GM13976 (cell line): Measurements from ENCODE around the gene S100Z.

Experiments
- DNase-seq: peaks from one replicate; pipeline ENCODE4 v3.0.0; 2012; ENCODE audit warnings: low spot score
- CTCF ChIP-seq: IDR thresholded peaks from 2 replicates; pipeline ENCODE4 v1.5.1; 2012; ENCODE audit warnings: borderline replicate concordance, mild to moderate bottlenecking; ENCODE audit not compliant: insufficient read depth; ENCODE audit errors: extremely low read depth, missing control alignments, control extremely low read depth
- in situ Hi-C: fragments of 300-500 bp; cut with MboI; formaldehyde crosslinking; loops from one replicate; pipeline ENCODE4 v1.12.0; 2022; ENCODE audit warnings: low sequenced_read_pairs, mixed read lengths, inconsistent platforms; ENCODE audit not compliant: unreplicated experiment

S100Z gene

DNA sequence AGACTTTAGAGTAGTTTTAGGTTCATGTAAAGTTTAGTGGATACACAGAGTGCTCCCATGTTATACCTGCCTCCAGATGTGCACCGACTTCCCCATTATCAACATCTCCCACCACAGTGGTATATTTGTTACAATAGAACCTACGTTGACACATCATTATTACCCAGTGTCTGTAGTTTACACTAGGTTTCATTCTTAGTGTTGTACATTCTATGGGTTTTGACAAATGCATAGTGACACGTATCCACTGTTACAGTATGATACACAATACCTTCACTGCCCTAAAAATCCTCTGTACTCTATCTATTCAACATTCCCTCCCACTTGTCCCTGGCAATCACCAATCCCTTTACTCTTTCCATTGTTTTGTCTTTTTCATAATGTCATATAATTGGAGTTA, 68.7 kb downstream of the S100Z start:
- in situ Hi-C loops: no loop called here
- no peak for TF ChIP-seq CTCF

DNA sequence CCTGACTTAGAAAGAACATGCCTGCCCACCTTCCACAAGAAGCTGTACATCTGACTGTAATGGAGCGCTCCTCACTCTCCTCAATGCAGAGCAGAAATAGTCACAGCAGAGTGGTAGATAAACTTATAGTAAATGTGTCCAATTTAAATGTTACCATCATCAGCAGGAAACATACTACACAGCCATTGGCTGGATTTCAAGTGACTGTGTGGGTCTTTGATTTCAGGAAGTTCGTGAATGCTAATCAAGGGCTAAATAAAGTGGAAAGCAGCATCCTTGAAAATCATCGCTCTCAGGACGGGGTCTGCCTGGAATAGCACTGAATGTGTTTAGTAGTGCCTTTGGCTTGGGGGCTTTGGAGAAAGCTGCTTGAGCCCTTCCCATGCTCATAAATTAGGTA, 70.7 kb downstream of the S100Z start:
- no peak for TF ChIP-seq CTCF
- in situ Hi-C loops: no loop called here
- no peak for DNase-seq

More for the DNA sequence above, 68.7 kb downstream of the S100Z start:
- no peak for DNase-seq

DNA sequence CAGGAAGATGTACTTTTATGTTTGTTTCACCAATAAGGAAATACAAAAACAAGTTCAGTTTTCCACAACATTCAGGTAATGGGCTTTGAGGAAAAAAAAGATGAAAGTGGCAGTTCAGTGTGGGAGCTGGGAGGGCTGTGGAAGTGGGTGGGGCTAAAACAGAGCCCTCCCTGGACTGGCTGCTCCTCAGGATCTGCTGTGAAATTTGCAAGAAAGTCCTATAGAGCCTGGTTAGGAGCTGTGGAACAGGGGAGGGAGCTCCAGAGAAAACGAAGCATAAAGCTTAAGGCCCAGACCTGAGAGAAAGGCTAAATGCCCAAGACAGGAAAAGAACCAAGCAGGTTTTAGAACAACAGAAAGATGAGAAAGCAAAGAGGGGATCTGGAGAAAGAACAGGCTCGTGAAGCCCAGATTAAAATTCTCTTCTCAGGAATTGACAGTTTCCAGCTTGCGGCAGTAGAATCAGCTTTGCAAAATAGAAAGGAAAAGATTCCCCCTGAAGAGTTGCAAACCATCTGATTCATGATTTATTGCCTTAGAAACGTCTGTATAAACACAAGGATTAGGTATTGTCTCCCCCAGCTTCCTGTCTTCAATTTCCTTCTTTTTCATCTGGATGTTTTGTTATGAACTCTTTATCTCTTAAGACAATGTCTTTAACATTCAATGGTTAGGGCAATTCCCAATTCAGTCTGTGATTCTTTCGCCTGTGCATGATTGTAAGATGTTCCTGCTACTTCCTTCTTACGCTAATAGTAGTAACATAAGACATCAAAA, 76.7 kb downstream of the S100Z start:
- DNase-seq: no peak
- in situ Hi-C loops: no loop called here
- no peak for TF ChIP-seq CTCF

GRCh38 chr5:76927961-76928360, 78.1 kb downstream of the S100Z start:
- DNase-seq: no peak
- in situ Hi-C loops: no loop called here
- TF ChIP-seq CTCF: no peak

DNA sequence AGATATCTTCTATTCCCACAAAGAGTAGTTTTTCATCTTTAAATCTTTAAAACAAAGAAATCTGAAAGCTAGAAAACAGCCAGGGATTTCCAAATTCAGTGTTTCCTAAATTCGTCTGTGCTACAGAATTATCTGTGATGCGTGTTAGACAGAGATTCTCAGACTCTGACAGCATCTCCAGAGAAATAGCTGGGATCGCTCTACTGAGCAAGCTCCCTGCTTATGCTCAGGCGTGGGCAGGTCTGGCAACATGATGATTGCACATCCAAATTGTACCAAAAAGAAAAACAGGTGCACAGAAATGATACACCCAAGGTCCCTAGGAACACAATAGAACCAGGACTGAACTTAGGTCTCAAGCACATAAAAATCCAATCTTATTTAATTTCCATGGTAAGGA, 80.3 kb downstream of the S100Z start:
- in situ Hi-C loops: no loop called here
- TF ChIP-seq CTCF: no peak
- DNase-seq: no peak

DNA sequence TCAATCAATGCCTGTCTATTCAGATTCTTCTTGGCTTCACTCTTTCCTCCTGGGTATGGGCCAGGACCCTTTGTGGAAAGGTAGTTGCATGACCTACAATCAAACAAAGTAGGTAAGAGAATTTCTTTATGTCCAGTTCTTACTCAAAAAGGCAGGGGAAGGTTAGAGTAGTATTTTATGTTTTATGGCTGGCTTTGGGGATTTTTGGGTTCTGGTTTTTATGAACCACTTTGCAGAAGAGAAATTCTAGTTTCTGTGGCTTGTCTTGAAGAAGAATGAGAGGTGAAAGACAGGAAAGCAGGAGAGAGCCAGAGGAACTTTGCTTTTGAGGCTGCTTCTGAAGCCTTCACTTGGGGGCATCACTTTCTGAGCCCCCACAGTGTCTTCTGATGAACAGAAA, 88.4 kb downstream of the S100Z start:
- DNase-seq: no peak
- in situ Hi-C loops: no loop called here
- no peak for TF ChIP-seq CTCF
